ENCODE results near the gene CFAP299. TPM values are rescaled to one million over a fixed set of nuclear protein-coding genes. Genes with fewer than 3 reads are reported as not detected.

The CFAP299 gene
- total RNA-seq, 1 donor from 2014 or later: not detected

DNA sequence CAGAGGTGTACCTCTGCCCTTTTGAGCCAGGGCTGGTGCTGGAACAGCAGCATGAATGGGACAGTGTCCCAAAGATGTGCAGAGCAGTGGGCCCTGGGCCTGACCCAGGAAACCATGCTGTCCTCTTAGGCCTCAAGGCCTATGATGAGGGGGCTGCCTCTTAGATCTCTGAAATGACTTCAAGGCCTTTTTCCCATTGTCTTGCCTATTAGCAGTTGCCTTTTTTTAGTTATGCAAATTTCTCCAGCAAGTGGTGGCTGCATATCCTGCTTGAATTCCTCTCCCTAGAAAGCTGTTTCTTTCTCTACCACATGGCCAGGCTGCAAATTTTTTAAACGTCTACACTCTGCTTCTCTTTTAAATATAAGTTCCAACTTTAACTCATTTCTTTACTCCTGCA is 160.3 kb downstream of the CFAP299 start:
- DNase-seq (ENCODE audit: low spot score): no peak

DNA sequence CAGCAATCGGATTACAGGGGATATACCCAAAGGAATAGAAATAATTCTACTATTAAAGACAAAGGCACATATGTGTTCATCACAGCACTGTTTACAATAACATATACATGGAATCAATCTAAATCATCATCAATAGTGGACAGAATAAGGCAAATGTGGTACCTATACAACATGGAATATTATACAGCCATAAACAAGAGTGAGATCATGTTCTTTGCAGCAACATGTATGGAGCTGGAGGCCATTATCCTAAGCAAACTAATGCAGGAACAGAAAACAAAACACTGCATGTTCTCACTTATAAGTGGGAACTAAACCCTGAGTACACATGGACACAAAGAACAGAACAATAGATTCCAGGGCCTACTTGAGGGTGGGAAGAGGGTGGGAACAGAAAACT is 163.2 kb downstream of the CFAP299 start:
- no peak for DNase-seq (ENCODE audit: low spot score)

GRCh38 chr4:80500613-80501012 is 165.1 kb downstream of the CFAP299 start:
- DNase-seq (ENCODE audit: low spot score): no peak

GRCh38 chr4:80507077-80507476 is 171.5 kb downstream of the CFAP299 start:
- no peak for DNase-seq (ENCODE audit: low spot score)

DNA sequence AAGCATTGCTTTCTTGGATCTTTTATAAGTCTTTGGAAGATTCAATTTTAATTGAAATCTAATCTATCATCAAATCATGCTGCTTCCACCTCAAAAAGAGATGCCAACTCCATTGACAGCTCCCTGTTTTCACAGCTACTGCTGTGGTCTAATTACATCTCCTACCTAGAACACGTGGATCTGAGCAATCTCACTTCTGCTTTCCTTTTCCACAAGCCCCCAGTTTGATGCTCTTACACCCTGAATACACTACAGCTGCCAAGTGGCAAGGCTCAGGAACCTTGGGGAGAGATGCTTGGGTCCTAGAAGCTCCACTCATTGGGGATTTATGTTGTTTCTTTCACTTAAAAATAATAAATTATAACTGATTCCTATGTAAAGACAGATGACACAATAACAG is 172.0 kb downstream of the CFAP299 start:
- DNase-seq (ENCODE audit: low spot score): no peak

DNA sequence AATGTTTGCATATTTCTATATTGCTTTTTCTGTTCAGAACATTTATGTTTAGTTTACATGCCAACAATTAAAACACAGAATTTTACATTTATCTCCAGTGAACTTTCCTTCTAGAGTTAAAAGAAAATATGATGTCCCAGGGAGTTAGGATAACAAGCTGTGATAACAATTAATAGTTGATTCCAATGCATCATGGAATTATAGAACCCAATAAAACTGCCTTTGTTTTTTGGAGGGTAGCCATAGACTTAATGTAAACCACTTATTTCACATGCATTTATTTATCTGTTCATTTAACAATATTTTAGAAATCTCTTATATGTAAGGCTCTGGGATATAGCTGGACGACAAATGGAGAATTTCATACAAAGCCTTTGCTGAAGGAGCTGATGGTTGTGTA is 180.0 kb downstream of the CFAP299 start:
- no peak for DNase-seq (ENCODE audit: low spot score)

- no peak for DNase-seq (ENCODE audit: low spot score)
Observed at GRCh38 chr4:80521438-80521837, 185.9 kb downstream of the CFAP299 start.

DNA sequence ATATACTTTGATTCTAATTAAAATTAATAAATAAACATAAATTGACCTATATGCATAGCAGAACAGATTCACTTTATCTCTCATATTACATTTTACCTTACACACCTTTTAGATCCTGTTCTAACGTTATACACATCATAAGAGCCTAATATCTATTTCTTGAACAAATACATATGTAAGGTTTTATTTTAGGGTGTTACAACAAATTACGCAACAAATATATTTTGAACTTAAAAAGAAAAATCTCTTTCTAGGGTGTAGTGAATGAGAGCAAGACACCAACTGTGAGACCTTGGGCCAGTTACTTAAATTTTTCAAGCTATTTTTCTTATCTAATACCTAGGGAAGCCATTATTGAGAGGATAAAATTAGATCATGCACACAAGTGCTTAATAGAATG is 191.2 kb downstream of the CFAP299 start:
- no peak for DNase-seq (ENCODE audit: low spot score)

GRCh38 chr4:80529026-80529425 is 193.5 kb downstream of the CFAP299 start:
- no peak for DNase-seq (ENCODE audit: low spot score)

DNA sequence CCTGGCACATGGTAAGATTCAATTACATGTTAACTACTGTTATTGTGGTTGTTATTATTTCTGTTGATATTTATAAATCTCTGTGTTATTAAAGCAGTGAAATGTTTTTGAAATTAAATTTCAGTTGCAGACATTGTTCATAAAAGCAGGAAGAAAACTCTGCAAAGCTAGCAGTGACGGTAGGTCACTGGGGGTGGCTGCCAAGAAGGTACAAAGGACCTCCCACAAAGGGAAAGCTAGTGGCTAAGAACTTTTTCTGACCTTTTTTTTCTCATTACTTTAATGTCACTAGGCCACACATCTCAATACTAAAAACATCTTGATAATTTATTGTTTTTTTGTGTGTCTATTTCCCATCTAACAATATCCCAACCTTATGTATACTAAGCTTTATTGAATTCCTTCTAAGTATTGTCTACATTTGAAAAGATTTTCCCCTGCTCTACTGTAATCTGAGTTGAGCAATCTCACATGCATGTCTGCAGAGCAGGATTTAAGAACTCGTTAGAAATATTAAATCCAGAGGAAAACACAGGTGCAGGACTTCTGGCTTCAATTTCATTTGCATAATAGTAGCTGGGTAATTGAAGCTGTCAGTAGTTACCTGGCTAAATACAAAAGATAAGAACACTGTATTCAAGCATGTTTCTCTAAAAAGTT is 197.3 kb downstream of the CFAP299 start:
- no peak for DNase-seq (ENCODE audit: low spot score)

DNA sequence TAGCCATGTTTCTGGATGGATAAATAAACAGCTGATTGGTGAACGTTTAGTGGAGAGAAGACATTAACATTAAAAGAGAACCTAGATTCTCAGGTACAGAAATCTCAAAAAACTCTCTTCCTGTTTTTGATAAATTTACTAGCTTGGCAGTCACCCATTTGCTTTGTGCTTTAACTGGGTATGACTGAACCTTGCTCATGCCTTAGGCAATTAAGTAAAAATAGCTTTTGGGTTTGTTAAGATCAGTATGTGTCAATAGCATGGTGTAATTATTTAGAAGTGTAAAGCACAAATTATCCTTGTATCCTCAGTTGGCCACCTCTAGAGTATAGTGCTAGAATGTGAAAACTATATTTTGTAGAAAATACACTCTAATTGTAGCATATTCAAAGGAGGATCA is 200.0 kb downstream of the CFAP299 start:
- no peak for DNase-seq (ENCODE audit: low spot score)

DNA sequence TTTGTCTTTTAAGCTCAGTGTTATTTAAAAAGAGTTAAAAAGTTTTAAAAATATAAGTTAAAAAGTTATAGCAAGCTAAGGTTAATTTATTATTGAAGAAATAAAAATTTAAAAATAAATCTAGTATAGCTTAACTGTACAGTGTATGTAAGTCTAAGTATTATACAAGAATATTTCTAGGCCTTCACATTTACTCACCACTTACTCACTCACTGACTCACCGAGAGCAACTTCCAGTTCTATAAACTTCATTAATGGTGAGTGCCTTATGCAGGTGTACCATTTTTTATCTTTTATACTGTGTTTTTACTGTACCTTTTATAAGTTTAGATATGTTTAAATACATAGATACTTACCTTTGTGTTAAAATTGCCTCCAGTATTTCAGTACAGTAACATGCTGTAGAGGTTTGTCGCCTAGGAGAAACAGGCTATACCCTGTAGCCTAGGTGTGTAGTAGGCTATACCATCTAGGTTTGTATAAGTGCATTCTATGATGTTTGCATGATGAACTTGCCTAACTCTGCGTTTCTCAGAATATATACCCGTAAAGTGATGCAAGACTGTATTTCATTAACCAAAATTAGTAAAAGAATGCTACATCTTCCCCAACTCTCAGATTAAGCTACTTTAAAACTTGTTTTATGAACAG is 202.9 kb downstream of the CFAP299 start:
- no peak for DNase-seq (ENCODE audit: low spot score)

DNA sequence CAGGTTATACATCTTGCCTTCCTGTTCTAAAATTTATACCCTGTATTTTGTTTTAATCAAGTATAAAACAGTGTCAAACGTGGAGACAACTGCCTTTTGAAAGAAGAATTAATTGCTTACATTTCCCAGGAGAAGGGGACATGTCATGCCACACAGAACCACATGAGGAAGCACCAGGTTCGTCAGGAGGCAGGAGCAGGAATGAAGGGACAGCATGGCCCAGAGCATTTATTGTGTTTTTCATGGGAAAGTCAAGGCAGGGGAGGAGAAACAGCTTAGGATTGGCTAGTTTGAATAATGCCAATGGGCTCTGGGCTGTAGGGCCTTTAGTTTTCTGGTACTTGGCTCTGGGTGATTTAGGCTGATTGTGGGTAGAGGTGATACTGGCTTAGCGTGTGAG is 203.7 kb downstream of the CFAP299 start:
- no peak for DNase-seq (ENCODE audit: low spot score)

- no peak for DNase-seq (ENCODE audit: low spot score)
Observed at GRCh38 chr4:80540349-80540748, 204.8 kb downstream of the CFAP299 start.

GRCh38 chr4:80540785-80541469 is 205.4 kb downstream of the CFAP299 start:
- no peak for DNase-seq (ENCODE audit: low spot score)

- DNase-seq (ENCODE audit: low spot score): no peak
Observed at GRCh38 chr4:80542747-80543146, 207.2 kb downstream of the CFAP299 start.

- no peak for DNase-seq (ENCODE audit: low spot score)
Observed at GRCh38 chr4:80560337-80560736, 224.8 kb downstream of the CFAP299 start.

DNA sequence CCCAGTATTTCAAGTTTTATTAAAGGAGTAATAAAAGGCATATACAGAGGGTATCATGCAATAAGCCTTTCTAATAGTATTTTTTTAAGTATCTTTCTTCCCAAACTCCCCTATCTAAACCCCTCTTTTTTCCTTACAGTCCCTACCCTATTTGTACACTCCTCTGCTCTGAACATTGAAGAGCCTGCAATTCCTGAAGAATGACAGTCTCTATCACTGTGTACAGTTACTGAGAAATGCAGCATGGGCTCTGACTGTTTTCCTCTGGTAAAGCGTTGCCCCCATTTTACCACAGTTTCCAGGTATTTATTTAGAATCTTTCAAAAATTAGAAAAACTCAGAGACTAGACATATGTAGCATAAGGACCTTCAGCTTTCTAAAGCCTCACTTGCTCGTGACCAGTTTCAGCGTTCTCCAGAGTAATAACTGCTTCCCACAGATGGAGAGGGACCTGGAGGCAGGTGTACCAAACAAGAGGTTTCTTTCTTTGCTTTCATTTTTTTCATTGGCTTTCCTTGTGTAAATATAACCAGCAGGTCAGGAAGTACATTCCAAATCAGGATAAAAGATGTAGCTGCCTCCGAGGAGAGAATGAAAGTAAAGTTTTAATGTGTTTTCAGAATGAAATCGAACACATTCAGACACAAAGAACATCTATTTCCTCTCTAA is 230.8 kb downstream of the CFAP299 start:
- DNase-seq (ENCODE audit: low spot score): no peak

DNA sequence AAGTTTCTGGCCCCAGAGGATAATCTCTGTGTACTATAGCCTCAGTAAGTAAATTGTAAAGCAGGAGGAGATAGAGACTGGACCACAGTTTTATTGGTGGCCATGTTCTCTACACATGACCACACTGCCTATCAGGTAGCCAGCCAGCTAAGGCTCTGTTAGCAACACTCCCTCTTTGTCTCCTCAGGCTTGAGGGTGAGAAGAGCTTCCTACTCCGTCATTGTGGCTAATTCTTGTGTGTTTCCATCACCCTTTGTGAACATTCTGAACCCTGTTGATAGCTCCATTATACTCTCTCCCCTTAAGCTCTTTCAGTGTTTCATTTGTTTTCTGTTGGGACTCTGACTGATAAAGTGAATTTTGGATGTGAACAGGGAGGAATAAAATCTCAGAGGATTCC is 233.4 kb downstream of the CFAP299 start:
- no peak for DNase-seq (ENCODE audit: low spot score)

GRCh38 chr4:80576796-80577195 is 241.3 kb downstream of the CFAP299 start:
- no peak for DNase-seq (ENCODE audit: low spot score)

GRCh38 chr4:80578001-80578400 is 242.5 kb downstream of the CFAP299 start:
- no peak for DNase-seq (ENCODE audit: low spot score)

DNA sequence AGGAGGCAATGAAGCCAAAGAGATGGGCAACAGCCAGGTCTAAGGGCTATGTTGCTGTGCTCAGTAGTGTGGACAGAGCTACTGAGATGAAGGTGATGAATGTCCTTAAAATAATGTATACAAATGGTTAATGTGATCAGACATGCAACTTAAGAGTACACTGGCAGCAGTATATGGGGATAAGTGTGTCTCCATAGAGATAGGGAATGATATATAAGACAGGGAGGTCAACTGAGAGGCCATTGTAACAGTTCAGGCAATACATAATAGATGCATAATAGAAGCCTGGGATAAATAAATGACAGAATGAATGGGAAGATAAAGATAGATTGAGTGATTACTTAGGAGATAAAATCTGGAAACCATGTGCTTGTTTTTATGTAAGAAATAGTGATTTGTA is 250.0 kb downstream of the CFAP299 start:
- no peak for DNase-seq (ENCODE audit: low spot score)

All from mesenteric fat pad (tissue), 1 donor.